GM20431 (cell line): ENCODE measurements around the gene IZUMO1.
"Not testable (repeated sequence)": the region's sequence is repeated elsewhere in the genome, so short reads cannot be mapped to it uniquely, and the experiment has no call there.

Experiments used
- in situ Hi-C: fragments of 300-500 bp; cut with MseI, MboI; formaldehyde crosslinking; loops from one replicate; pipeline ENCODE4 v1.15.0; 2020; ENCODE audit warnings: low sequenced_read_pairs; ENCODE audit not compliant: unreplicated experiment

The IZUMO1 gene

DNA sequence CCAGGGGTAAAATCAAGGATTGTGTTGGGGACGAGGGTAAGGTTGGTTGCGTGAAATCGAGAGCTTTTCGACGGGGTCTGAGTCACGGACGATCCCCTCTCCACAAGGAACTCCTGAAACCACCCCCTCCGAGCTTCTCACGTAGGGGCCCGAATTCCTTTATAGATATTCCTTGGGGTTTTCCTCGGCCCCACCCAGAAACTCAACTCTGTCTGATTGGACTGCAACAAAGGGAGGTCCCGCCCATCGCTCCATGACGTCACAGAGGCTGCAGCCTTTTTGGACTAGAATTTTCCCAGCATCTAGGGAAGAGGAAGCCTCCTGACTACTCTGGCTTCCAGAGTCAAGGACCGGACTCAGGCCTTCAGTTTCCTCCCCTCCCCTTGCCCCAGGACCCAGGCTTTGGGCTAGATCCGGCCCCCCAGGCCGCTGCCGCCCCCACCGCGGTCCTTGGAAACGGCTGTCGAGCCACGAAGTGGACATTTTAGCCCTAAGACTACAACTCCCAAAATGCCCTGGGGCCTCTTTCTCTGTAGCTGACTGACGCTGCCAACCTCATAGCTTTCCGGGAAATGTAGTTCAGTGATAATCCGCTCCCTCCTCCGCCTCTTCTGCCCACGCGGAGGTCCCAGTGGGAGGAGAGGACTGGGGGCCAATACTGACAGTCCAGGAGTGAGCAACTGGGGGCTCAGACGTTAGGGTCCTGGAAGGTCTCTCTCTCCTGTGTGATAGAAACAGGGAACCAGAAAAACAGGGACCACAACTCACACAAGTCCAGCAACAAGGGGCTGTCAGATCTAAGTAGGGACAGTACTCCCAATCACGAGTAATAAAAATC lies at the start of gene IZUMO1:
Gene IZUMO1 (minus strand): TSS at position 172 of the 838 bp plus-strand sequence. CDS start 1,050 bp downstream, outside the sequence.
- in situ Hi-C loops = no loop called here

- in situ Hi-C loops = no loop called here
Measured at GRCh38 chr19:48795685-48796070, 49.0 kb upstream of the IZUMO1 start.

- in situ Hi-C loops = no loop called here
Measured at GRCh38 chr19:48795055-48795684, 48.5 kb upstream of the IZUMO1 start.

- in situ Hi-C loops = loop anchor here (5.0 kb wide), 1 partner anchor 48 kb away; no protein-coding TSS in a partner anchor
Measured at GRCh38 chr19:48794291-48794690, 47.6 kb upstream of the IZUMO1 start.

DNA sequence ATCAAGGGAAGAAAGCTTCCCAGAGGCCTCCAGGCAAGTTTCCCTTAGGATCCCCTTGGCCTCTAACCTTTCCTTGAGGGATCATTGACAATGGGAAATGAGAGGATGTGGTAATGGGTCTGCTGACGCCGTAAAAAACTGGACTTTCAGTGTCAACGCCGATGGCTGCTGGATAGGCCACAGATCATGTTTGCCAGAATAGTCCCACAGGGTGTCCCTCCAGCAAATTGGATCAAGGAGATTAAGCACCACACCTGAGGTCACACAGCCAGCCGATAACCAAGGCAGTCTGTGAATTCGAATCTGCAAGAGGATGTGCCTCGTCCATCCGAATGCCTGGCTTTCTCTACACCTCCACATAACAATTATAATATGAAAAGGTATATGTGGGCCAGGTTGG lies 46.6 kb upstream of the IZUMO1 start:
- in situ Hi-C loops = loop anchor here (5.0 kb wide), 1 partner anchor 49 kb away; no protein-coding TSS in a partner anchor

GRCh38 chr19:48787331-48787730 lies 40.6 kb upstream of the IZUMO1 start:
- in situ Hi-C loops = not testable (repeated sequence)

GRCh38 chr19:48786422-48786821 lies 39.7 kb upstream of the IZUMO1 start:
- in situ Hi-C loops = not testable (repeated sequence)

- in situ Hi-C loops = no loop called here
Measured at GRCh38 chr19:48784527-48784926, 37.8 kb upstream of the IZUMO1 start.

- in situ Hi-C loops = no loop called here
Measured at GRCh38 chr19:48780631-48781391, 34.1 kb upstream of the IZUMO1 start.

- in situ Hi-C loops = no loop called here
Measured at GRCh38 chr19:48779636-48780035, 32.9 kb upstream of the IZUMO1 start.

DNA sequence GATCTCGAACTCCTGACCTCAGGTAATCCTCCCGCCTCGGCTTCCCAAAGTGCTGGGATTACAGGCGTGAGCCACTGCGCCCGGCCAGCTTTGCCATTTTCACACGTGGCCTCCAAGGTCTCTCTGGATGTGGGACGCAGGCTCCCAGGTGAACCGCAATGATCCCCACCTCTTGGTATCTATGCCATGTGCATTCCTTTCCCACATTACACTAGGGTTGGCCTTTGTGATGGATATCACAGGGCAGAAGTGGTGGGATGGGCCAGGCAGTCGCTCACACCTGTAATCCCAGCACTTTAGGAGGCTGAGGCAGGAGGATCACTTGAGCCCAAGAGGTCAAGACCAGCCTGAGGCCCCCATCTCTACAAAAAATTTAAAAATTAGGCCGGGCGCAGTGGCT lies 31.0 kb upstream of the IZUMO1 start:
- in situ Hi-C loops = no loop called here

- in situ Hi-C loops = no loop called here
Measured at GRCh38 chr19:48777139-48777538, 30.4 kb upstream of the IZUMO1 start.

DNA sequence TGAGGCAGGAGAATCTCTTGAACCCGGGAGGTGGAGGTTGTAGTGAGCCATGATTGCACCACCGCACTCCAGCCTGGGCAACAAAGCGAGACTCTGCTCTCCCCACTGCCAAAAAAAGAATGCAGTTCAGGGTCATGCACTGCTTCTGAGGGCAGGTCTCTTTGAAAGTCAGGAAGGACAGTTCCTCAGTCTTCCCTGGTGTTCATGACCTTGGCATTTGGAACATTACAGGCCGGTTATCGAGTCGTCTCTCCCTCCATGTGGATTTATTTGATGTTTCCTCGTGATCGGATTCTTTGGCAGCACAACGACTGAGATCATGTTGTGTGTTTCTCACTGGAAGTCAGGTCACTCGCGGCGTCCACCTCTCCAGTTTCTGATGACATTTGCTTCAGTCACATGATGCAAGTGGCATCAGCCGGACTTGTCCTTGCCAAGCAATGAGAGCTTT lies 25.8 kb upstream of the IZUMO1 start:
- in situ Hi-C loops = no loop called here

GRCh38 chr19:48770734-48771472 lies 24.2 kb upstream of the IZUMO1 start:
- in situ Hi-C loops = no loop called here

DNA sequence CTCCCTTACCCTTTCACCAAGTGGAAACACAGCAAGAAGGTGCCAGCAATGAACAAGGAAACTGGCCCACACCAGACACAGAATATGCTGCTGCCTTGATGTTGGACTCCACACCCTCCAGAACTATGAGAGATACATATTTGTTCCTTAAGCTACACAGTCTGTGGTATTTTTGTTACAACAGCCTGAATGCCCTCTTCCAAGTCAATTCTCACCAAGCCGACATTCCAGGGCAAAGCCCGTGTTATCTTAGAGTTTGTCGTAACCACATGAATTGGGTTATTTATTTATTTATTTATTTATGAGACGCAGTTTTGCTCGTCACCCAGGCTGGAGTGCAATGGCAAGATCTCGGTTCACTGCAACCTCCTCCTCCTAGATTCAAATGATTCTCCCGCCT lies 23.6 kb upstream of the IZUMO1 start:
- in situ Hi-C loops = no loop called here

DNA sequence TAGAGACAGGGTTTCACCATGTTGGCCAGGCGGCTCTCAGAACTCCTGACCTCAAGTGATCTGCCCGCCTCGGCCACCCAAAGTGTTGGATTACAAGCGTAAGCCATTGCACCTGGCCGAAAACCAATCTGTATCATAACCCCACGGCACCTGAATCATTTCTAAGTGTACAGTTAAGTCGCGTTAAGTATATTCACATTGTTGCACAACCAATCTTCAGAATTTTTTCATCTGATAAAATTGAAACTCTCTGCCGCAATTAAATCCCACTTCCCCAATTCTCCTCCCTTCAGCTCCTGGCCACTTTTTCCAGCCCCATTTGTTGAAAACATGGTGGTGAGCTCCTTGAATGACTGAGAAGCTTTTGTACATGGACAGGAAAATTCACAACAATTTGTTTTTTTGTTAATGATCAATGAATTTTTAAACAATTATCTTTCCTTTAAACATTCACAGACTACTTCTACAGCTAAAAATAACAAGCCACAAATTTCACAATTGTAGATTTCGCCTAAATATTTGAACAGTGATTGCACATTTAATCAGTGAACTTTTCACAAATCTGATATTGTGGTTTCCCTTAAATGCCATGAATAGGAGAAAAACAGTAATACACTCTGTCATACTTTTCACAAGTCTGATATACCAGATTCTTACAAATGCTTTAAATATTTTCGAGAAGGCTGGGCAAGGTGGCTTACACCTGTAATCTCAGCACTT lies 22.4 kb upstream of the IZUMO1 start:
- in situ Hi-C loops = no loop called here

- in situ Hi-C loops = not testable (repeated sequence)
Measured at GRCh38 chr19:48768171-48768753, 21.6 kb upstream of the IZUMO1 start.

DNA sequence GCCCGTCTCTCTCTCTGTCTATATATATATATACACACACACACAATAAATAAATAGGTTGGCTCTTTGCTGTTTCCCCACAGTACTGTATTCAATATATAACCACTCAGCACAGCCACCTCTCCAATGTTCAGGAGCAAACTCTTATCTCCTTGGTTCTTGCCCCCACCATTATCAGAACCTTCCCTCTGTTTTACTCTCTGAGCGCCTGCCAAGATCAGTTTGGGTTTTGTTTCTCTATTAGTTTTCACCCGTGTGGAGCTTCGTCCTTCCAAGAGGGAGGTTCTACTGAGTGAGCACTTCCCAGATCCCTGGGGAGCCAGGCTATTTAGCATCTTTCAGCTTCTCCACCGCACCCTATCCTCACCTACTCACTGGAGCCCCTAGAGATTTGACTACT lies 19.1 kb upstream of the IZUMO1 start:
- in situ Hi-C loops = not testable (repeated sequence)
